GM18502 (cell line): ENCODE results near the gene GLT8D1.

ENCODE experiments used
- ATAC-seq: cut with Tn5 transposase; IDR thresholded peaks from one replicate; pipeline ENCODE4 v1.9.1; 2021; ENCODE audit warnings: mild to moderate bottlenecking; ENCODE audit not compliant: unreplicated experiment, poor library complexity

The GLT8D1 gene

DNA sequence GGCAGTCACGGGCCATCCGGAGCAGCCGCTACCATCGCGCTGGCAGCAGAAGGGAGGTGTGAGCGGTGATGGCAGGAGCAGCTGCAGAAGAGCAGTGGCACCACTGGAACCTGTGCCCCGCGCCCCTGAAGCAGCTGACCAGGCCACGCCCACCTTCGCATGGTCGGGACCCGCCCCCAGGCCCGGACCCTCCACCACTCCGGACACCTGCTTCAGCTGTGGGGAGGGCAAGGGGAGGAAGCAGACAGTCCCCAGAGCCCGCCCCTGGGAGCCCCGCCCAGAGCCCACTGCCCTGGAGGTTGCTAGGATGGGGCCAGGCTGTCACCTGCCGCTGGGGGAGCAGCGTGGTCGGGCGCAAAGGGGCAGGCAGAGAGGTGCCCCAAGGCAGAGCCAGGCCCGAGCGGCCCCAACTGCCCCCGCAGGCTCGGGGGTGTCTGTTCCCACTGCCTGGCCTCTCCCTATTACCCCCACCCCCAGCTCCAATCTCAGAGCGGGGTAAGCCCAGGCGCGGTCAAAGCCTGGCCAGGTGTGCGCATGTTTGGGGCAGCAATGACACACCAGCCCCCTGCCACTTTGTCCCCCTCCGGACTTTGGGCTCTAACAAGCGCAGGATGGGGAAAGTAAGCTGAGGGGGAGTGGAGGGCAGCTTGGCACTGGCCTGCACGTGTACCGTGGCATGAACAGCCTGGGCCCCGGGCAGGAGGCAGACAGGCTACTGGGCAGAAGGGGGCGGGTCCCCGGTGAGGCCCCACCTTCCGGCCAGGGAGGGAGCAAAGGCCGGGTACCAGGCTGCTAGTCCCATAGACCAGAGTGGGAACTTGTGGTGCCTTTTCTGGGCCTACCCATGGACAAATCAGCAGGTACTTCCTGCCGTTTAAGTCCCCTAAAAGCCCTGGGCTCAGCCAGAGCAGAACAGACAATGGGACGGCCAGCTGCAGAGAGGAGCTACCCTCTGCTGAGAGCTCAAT lies 9.0 kb upstream of the GLT8D1 start:
- ATAC-seq, result no peak

DNA sequence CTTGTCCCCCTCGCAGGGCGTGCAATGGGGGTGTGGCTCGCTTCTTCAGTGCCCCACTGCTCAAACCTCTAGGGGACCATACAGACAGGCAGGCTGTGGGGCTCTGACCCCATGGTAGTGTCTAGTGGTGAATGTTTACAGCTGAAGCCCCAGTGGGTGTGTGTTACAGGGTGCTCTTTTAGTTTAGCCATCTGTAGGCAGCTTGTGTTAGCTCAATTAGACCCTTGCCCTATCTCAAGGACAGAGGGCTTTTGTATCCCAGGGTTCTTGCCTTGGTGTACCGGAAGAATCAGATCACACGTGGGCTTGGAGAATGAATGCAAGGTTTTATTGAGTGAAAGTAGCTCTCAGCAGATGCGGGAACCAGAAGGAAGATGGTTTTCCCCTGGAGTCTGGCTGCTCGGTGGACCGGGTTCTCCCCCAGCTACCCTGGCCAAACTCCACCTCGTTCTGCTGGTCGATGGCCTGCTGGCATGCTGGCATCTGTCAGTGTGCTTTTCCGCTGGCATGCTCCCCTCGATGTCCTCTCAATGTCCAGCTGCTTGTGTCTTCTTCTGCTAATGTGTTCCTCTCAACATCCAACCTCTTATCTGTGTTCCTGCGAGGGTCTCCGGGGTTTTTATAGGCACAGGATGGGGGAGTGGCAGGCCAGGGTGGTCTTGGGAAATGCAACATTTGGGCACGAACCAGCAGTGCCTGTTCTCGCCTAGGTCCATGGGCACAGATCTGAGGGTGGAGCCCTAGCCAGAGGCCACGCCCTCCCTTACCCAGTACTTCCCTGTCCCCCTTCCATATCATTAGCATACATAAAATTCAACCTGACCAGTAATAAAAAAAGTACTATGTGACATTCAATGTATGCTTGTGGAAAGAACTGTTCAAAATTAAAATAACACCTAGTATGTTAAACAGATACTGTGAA lies 7.0 kb upstream of the GLT8D1 start:
- ATAC-seq, result no peak

GRCh38 chr3:52710512-52710911 lies 4.9 kb upstream of the GLT8D1 start:
- ATAC-seq, result no peak

DNA sequence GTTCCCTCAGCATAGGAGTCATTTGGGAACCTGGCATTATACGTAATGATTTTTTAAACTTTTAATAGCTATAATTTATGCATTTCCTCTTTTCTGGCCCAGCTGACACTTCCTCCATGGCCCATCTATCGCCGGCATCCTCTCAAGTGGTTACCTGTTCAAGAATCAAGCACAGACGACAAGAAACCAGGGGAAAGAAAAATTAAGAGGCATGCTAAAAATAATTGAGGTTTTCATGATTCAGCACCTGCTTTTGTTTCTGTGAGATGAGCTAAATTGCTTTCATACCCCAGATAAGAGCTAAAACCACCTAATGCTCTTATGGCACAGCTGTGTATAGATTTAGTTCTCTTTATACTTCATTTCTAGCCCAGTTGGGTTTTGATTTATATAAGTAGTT lies 2.0 kb upstream of the GLT8D1 start:
- no peak for ATAC-seq

DNA sequence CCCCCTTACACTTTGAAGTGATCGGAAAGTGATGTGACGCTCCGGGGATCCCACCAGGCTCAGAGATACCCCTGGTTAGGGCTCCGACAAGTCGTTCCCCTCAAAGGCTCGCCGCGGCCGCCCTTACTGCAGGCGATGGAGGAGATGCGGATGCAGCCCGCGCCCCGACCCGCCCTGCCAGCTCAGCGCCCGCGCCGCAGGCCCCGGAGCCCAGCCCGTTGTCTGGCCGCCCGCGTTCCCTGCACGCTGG lies 228 bp downstream of the GLT8D1 start:
- no peak for ATAC-seq

DNA sequence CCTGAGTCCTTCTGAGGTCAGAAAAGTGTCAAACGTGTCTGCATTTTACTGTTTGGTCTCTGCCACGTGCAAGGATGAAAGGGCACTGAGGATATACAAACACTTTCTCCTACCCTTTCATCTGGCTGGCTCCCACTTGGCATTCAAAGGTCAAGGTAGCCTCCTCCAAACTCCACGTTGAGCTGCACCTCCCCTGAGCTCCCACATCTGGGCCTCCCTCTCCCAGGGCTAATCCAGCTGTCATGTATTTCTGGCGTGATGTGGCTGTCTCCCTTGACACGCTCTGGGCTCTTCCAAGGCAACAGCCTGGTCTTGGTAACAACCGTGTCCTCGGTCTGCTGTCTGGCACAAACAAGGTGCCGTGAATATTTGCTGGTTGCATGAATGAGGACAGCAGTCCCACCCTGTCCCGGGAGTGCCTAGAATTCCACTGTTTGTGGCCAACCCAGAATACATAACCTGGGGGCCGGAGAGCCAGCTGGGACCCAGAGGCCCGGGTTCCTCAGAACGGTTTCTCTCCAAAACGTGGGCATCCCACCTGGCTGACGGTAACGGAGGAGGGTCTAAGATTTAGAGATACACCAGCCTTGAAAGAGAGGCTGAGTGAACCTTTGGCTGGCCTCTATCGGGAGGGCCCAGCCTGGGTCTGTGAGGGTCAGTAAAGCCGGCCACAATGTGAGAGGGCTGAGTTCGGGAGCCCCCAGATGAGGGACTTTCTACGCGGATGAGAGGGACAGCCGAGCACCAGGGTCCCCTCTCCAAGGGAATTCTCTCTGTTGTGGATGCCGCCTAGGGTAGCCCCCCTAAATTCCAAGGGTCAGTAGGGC lies 767 bp downstream of the GLT8D1 start:
- ATAC-seq, result peak; percentile 15

GRCh38 chr3:52703341-52703740 lies 2.2 kb downstream of the GLT8D1 start:
- no peak for ATAC-seq

GRCh38 chr3:52697632-52697965 lies 8.0 kb downstream of the GLT8D1 start:
- no peak for ATAC-seq

GRCh38 chr3:52696830-52697631 lies 8.6 kb downstream of the GLT8D1 start:
- ATAC-seq, result no peak

GRCh38 chr3:52695798-52696671 lies 9.6 kb downstream of the GLT8D1 start:
- ATAC-seq, result no peak

DNA sequence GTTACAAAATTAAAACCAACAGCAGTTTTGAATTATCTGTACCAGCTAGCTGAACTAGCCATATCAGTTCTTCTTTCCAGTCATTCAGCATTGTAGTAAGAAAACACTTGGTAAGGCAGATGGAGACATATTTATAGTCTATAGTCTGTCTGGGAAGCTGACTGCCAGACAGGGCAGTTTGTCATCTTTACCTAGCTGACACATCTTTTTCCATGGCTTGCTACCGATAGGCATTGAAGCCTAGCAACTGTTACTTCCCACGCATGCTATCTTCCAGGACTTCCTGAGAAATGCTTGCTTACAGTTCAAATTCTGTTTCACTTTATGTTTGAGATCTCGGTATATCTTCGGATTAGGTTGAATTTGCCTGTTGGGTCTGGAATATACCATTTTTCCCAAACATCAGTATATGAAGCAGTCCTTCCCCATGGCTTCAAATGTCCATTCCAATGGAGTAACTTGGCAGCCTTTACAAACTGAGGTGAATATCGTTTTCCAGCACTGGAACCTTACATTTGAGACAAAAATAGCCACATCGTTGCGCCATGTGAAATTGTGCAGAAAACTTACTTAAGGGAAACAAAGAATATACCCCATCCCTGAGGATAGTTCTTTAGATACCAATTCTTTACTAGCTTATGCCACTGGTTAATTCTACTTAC lies 10.9 kb downstream of the GLT8D1 start:
- no peak for ATAC-seq

DNA sequence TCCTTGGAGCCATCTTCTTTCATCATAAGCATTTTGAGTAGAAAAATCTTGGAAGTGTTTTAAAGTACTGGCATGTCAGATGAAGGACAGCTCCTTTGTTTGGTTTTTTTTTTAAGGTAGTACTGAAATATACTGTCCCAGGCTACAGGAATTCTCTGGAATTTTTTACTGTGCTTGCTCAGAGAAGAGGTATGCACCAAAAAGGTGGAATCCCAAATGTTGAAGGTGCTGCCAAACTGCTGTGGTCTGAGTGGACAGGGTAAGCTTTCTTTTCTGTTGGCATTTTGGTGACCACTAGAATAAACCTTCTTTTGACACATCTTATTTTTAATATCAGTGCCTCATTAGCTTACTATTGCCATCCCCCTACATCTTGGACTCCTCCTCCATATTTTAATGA lies 12.5 kb downstream of the GLT8D1 start:
- no peak for ATAC-seq

- ATAC-seq, result no peak
Measured at GRCh38 chr3:52690560-52690959, 15.0 kb downstream of the GLT8D1 start.

DNA sequence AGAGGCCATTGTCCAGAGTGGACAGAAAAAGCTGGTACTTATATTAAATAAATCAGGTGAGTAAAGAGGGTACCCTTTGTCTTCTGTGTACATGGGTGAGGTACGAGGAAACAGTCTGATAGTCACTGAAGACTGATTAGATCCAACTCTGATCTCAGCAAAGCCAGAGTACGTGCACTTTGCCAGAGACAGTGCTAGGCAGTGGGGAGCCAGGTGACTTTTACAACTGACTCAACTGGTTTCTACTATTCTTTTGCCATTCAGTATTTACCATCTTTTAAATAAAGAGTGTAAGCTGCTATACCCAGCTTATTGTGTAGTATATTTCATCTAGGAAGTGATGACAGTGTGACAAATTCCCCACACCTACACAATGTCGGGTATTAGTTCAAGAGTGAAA lies 16.4 kb downstream of the GLT8D1 start:
- no peak for ATAC-seq

- ATAC-seq, result no peak
Measured at GRCh38 chr3:52688266-52688665, 17.3 kb downstream of the GLT8D1 start.

DNA sequence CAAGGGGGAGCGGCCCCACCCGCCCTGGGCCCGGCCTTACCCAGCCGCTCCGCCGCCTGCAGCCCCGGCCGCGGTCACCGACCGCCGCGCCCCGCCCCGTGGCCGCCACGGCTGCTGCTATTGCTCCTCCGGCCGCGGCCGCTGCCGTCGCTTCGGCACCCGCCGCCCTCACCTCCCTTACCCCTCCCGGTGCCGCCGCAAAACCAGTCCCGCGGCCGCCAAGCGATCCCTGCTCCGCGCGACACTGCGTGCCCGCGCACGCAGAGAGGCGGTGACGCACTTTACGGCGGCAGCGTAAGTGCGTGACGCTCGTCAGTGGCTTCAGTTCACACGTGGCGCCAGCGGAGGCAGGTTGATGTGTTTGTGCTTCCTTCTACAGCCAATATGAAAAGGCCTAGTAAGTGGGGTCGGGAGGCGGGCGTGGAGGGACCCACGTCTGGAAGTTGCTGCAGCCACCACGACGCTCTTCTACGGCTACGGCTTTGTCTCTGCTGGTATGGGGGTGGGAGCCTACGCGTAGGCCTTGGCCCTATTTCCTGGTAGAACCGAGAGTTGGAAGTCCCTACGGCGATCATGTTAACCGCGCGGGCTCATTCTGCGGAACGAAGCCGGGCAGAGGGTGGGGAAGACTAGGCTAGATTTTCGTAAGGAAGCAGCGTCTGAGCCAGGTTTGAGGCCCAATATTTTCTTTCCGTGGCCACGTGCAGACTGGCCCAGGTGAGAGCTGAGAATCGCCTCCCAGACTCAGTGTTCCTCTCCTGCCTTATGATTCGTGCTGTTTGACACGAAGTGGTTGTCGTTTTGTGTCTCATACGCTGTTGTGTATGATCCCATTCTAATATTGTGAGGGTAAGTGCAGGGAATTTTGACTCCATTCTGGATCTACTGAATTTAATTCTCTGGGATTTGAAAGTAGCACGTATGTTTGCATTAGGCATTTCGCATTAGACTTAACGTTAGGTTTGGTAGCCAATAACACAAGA lies 19.6 kb downstream of the GLT8D1 start, which contains the start of the genes GNL3 and PBRM1:
Gene GNL3 (plus strand): TSS at position 324 of the 983 bp plus-strand sequence. CDS start 61 bp downstream, at position 385.
Gene PBRM1 (minus strand): TSS at position 205 of the 983 bp plus-strand sequence.
- peak; percentile 77 for ATAC-seq

DNA sequence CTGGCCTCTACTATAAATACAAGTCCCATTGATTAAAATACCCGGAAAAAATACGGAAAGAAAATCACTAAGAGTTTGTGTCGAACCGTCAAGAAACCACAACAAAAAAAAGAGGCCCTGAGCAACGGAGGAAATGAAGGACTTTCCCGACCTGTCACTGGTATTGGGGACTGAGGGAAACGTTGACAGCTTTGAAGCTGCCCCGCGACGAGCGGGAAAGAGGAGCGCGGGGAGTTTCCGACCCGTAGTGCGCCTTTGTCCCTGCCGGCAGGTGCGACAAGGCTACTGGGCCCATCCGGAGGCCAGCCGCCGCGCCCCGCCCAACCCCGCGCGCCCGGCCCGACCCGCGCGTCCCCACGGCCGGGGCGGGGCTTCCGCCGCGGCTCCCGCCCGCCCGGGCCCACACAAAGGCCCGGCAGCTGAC lies 20.3 kb downstream of the GLT8D1 start:
- peak; percentile 75 for ATAC-seq
